ENCODE results near the gene TUBB2B.

The TUBB2B gene

GRCh38 chr6:3227363-3228045, at the start of gene TUBB2B:
Gene TUBB2B (minus strand): TSS chr6:3227653. CDS start chr6:3227543, 110 bp downstream.
- peak; percentile 95 for DNase-seq

DNA sequence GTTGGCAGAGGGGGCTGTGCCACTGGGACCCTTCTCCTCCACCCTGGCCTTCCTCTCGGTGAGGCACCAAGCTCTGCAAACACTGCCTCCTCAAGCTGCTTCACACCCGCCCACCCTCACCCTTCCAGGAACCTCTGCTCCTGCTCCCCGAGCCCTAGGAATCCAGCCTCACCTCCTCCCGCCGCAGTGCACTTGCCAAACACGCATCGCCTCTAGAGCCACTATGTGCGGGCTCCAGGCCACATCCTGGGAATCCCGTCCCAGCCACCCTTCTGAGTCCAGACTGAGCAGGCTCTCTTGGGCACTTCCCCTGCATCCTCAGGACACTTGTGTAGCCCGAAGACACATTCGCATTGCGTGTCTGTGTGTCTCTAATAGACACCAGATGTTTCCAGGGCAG, 49.8 kb upstream of the TUBB2B start:
- DNase-seq, result no peak

- no peak for DNase-seq
These were observed 49.0 kb upstream of the TUBB2B start for GRCh38 chr6:3276174-3277167.

DNA sequence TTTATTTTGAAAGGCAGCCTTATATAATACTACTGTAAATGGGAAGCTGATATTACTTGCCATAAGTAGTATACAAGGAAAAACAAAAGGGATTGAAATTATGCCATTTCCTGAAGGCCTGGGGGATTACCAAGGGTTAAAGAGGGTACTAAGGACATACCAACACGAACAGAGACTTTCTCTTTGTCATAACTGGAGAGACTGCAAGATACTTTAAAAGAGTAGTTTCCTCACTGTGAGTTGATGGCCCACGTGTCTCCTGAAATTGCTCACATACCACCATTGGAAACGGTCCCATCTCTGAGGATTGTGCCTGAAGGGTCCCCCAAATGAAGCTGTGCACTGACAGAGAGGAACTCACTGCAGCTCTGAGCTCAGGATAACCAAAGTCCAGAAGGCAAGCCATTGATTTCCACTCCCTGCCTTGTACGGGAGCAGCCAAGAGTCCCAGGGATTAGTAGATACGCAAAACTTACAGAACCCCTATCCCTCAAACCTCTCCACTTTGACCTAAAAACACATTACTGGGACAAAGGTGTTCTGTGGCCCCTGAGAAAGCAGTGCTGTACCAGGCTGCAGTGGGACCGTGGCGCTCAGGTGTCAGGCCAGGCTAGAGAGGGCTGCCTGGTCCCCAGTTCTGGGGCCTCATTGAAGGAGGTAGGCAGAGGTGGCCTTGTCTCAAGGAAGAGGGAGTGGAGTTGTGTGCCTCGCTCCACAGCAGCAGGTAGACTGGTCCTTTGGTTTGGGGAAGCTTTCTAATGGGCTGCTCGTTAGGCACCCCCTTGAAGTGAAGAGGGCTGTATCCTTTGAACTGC, 46.5 kb upstream of the TUBB2B start:
- DNase-seq, result no peak

DNA sequence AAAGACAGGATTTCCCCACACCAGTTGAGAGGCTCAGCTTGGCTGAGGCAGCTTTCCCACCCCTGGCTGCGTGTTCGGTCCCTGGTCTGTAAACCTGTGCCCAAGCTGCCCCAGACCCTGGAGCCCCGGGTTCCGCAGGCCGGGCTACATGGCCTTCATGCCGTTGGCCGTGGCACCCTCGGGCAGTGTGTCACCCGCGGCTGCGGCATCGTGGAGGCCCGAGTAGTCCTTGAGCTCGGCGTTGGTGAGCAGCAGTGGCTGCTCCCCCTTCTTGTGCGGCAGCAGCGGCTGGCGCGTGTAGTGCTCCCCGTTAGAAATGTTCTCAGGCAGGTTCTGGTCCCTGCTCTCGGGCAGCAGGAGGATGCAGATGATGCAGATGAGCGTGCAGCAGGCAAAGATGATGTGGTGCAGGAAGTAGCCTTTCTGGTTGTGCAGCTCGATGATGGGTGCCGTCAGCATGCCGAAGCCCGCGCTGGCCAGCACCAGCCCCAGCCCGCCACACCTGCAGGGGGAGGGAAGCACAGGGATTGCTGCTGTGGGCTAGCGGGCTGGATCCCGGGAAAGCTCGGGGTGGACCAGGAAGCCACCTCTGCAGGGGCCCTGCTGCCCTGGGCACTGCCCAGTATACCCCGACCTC, 45.6 kb upstream of the TUBB2B start:
- DNase-seq, result no peak

DNA sequence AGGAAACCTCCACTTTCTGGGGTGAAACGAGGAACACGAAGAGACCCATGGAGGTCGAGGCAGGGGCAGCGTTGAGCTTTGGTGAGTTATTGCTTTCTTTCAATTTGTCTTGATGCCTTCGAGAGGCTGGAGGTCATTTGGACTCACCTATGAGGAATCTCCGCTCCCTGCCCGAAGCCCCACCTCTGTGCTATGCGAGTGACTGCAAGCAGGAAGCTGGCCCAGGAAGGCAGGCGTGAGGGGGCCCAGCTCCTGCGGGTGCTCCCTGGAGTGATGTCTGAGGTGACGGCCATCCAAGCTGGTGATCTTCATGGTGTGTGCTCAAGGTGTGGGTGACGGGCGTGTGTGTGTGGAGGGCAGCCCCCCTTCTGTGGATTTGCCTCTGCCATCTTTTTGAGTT, 44.3 kb upstream of the TUBB2B start:
- DNase-seq, result no peak

DNA sequence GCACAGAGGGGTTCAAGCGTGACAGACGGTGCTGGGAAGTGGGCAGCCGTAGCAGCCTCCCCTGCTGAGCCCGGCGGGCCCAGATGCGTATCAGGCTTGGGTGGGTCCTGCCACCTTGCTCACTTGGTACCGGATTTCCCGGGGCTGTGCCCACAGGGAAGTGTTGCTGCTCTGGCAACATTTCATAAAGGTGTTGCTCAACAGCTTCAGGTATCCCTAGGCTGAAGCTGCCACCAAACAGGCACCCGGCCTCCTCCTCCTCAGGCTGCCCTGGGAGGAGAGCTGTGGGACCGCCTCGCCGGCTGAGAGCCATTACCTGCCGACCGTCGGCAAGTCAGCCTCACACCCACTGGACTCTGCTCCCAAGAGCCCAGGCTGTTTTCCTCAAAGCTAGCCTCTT, 42.8 kb upstream of the TUBB2B start:
- DNase-seq, result no peak

- DNase-seq, result no peak
These were observed 42.0 kb upstream of the TUBB2B start for GRCh38 chr6:3269281-3269975.

- no peak for DNase-seq
These were observed 41.2 kb upstream of the TUBB2B start for GRCh38 chr6:3268680-3269079.

DNA sequence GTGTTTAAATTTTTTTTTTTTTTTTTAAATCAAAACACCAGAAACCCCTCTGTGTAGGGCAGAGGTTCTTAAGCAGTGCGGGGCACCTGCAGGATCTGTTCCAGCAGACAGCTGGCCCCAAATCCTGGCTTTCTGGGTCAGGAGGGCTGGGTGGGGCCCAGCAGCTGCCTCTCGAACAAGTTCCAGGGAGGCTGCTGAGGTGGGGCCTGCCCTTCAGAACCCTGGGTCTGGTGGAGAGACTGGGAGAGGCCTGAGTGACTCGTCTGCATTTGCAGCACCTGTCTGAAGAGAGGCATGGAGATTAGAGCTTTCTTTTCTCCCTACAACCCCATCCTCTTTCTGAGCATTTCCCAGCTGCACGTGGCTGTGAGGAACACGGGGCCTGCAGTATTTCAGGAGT, 39.7 kb upstream of the TUBB2B start:
- no peak for DNase-seq

- DNase-seq, result no peak
These were observed 38.7 kb upstream of the TUBB2B start for GRCh38 chr6:3266170-3266569.

DNA sequence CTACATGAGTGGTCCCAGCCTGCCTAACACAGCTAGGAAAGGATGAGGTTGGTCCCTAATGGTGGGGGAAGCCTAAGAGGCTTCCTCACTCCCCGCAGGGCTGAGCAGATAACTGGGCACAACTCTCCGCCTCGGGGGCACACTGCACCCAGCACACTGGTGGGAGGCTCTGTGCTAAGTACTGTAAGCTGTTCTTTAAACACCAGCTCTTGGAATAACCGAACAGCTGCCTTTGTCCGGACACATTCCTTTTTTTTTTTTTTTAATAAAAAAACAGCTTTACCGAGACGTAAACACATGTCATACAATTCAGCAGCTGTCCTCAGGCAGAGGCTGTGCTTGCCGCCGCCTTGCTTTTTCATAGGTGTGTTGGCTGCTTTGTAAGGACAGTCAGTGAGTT, 38.2 kb upstream of the TUBB2B start:
- no peak for DNase-seq

DNA sequence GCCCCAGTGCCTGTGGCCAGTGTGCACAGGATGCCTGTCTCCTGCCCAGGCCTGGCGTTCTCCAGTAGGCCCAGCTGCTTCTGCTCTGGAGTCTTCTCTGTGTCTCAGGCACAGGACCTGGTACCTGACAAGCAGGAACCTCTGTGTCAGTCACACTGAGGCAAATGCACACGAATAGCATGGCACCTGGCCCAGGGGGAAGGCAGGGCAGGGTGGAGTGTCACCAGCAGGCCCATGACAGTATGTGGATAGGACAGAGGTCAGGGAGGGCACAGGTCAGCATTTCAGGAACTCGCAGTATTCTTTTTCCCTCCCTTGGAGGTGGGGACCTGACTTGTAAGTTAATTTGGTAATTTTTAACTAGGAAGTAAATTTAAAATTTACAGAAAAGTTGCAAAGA, 36.9 kb upstream of the TUBB2B start:
- no peak for DNase-seq

DNA sequence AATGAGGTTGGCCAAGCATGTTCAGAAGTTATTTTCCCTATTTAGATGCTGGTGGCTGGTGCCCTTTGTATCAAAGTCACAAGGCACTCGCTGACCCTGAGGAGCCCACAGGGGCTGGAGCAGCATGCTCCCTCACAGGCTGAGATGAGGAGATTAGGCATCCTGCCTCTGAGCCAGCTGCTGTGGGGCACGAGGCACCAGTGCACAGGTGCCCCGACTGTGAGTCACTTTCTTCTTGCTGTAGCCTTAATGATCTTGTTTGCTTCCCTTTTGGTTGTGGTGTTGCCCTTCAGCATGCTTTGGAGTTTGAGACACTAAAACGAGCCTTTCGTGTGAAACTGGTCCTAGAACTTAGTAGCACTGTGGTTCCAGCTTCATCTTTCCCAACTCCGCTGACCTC, 35.6 kb upstream of the TUBB2B start:
- DNase-seq, result no peak

GRCh38 chr6:3261921-3262320, 34.5 kb upstream of the TUBB2B start:
- DNase-seq, result no peak

- no peak for DNase-seq
These were observed 34.0 kb upstream of the TUBB2B start for GRCh38 chr6:3261518-3261820.

- no peak for DNase-seq
These were observed 33.5 kb upstream of the TUBB2B start for GRCh38 chr6:3260772-3261517.

GRCh38 chr6:3260296-3260695, 32.8 kb upstream of the TUBB2B start:
- DNase-seq, result no peak

DNA sequence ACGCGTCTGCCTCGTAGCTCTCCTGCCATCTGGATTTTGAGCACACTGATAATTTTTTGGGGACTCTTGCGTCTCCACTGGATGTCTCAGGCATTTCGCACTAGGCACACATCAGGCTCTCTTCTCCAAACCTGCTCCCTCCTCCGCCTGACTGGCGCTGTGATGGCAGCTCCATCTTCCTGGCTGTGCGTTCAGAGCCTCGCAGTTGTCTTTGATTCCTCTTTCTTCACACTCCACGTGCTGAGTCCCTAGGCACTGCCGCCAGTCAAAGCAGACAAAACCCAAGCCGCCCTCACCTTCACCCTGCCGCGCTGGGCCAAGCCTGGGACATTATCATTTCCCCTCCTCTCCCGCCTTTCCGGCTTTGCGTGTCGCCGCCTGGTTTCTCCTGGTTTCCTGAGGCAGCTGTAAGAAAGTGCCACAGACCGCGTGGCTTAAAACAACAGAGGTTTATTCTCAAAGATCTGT, 32.1 kb upstream of the TUBB2B start:
- peak; percentile 14 for DNase-seq

- DNase-seq, result peak; percentile 85
These were observed 31.5 kb upstream of the TUBB2B start, which contains the start of gene PSMG4 for GRCh38 chr6:3258720-3259490. Gene PSMG4 (plus strand): TSS chr6:3258947. CDS start chr6:3259023, 76 bp downstream.

- DNase-seq, result no peak
These were observed 30.7 kb upstream of the TUBB2B start for GRCh38 chr6:3258201-3258600.

Data from NCI-H1436 (cell line).